PC-3 (cell line): Measurements from ENCODE around the gene VCAN. TPM values are rescaled to one million over a fixed set of nuclear protein-coding genes. Genes with fewer than 3 reads are reported as not detected.

Experiments
- ATAC-seq: fragments of 200-7000 bp; cut with Tn5 transposase; 2 replicates; pipeline ENCODE4 v1.9.1; 2020; ENCODE audit warnings: mild to moderate bottlenecking, moderate library complexity
- BruUV-seq: library from RNA; stranded (reverse); fragments of 400-500 nt; replicated peaks from 2 replicates; lab custom pipeline; 2021; lab: Mats Ljungman, UMichigan
- CTCF ChIA-PET: fragments of 300-600 bp; sonication (Branson Sonifier 250); formaldehyde crosslinking; loops from one replicate; lab custom pipeline; 2022; ENCODE audit warnings: antibody characterized with exemption; lab: Charles Lee
- POLR2A ChIA-PET: fragments of 300-600 bp; sonication (Branson Sonifier 250); formaldehyde crosslinking; loops from one replicate; lab custom pipeline; 2022; ENCODE audit warnings: antibody characterized with exemption; ENCODE audit not compliant: unreplicated experiment; lab: Charles Lee
- DNase-seq: peaks from one replicate; pipeline ENCODE4 v3.0.0-alpha.2; 2015
- H2AFZ ChIP-seq: fragments of 300-600 bp; sonication (generic); 2 replicates; pipeline ENCODE4 v1.6.0; 2016; ENCODE audit warnings: antibody characterized with exemption, low read length
- H3F3A ChIP-seq: fragments of 300-600 bp; sonication (generic); one replicate; pipeline ENCODE4 v1.6.0; 2017; ENCODE audit warnings: antibody characterized with exemption, low read length, control low read depth, mild to moderate bottlenecking; ENCODE audit not compliant: unreplicated experiment
- H3K27ac ChIP-seq: fragments of 300-600 bp; sonication (generic); 2 replicates; pipeline ENCODE4 v1.5.1; 2016; ENCODE audit warnings: mild to moderate bottlenecking, low read length
- H3K27me3 ChIP-seq: fragments of 300-600 bp; sonication (generic); 2 replicates; pipeline ENCODE4 v1.6.1; 2016; ENCODE audit warnings: low read length, mixed read lengths
- H3K36me3 ChIP-seq: fragments of 300-600 bp; sonication (generic); 2 replicates; pipeline ENCODE4 v1.6.1; 2016; ENCODE audit warnings: low read depth, mixed run types, low read length, mixed read lengths
- H3K4me1 ChIP-seq: fragments of 300-600 bp; sonication (generic); 2 replicates; pipeline ENCODE4 v1.5.1; 2016; ENCODE audit warnings: low read length; ENCODE audit not compliant: insufficient read depth
- H3K4me2 ChIP-seq: fragments of 300-600 bp; sonication (generic); 2 replicates; pipeline ENCODE4 v1.6.0; 2016; ENCODE audit warnings: low read length
- H3K4me3 ChIP-seq: fragments of 300-600 bp; sonication (generic); 2 replicates; pipeline ENCODE4 v1.5.1; 2016; ENCODE audit warnings: mild to moderate bottlenecking, low read length, mixed read lengths
- H3K79me2 ChIP-seq: fragments of 300-600 bp; sonication (generic); 2 replicates; pipeline ENCODE4 v1.6.1; 2017; ENCODE audit warnings: low read length, mixed read lengths
- H3K9ac ChIP-seq: fragments of 300-600 bp; sonication (generic); 2 replicates; pipeline ENCODE4 v1.6.0; 2016; ENCODE audit warnings: mild to moderate bottlenecking, low read length
- H3K9me2 ChIP-seq: fragments of 300-600 bp; sonication (generic); replicated peaks from 2 replicates; pipeline ENCODE4 v1.6.1; 2016; ENCODE audit warnings: mixed run types, low read length, mixed read lengths
- H3K9me3 ChIP-seq: fragments of 300-600 bp; sonication (generic); 2 replicates; pipeline ENCODE4 v1.6.1; 2016; ENCODE audit warnings: low read length, mixed read lengths
- H4K20me1 ChIP-seq: fragments of 300-600 bp; sonication (generic); 2 replicates; pipeline ENCODE4 v1.6.1; 2016; ENCODE audit warnings: low read length, mixed read lengths
- CTCF ChIP-seq: fragments of 300-600 bp; sonication (generic); conservative IDR thresholded peaks from 2 replicates; pipeline ENCODE4 v1.5.1; 2017; ENCODE audit warnings: antibody characterized with exemption, low read depth, mild to moderate bottlenecking, low read length
- EZH2 ChIP-seq: fragments of 300-600 bp; sonication (generic); IDR thresholded peaks from one replicate; pipeline ENCODE4 v1.6.1; 2017; ENCODE audit warnings: antibody characterized with exemption, mild to moderate bottlenecking, low read length; ENCODE audit not compliant: unreplicated experiment
- EZH2phosphoT487 ChIP-seq: fragments of 300-600 bp; sonication (generic); IDR thresholded peaks from 2 replicates; pipeline ENCODE4 v1.6.1; 2018; ENCODE audit warnings: mild to moderate bottlenecking, antibody characterized with exemption, low read length, borderline replicate concordance
- intact Hi-C: fragments of 100-400 bp; cut with micrococcal nuclease; formaldehyde crosslinking; loops from 2 replicates; pipeline ENCODE4 v1.9.0; 2023
- total RNA-seq: library from RNA; depleted of rRNA; stranded (reverse); fragments of >200 nt; gene quantifications from 2 replicates; pipeline ENCODE4 v1.2.3, GENCODE V29; 2014

The VCAN gene
- total RNA-seq, 1 experiment from 2014 or later, result 6.2 TPM

- ATAC-seq (no peak), DNase-seq (no peak)
- Histone ChIP-seq H3K4me2 (no peak overlapping the region), H3K27me3 (no peaks in the 10 kb centered on the region), H2AFZ (no peak overlapping the region), H3F3A (no peaks in the 10 kb centered on the region), H3K4me3 (no peak overlapping the region), H3K4me1 (peaks cover 18% of the 10 kb centered on the region), H3K9me3 (no peaks in the 10 kb centered on the region), H3K9ac (no peak overlapping the region), H3K36me3 (no peaks in the 10 kb centered on the region), H3K27ac (no peak overlapping the region), H3K79me2 (no peaks in the 10 kb centered on the region), H3K9me2 (no peaks in the 10 kb centered on the region), H4K20me1 (no peaks in the 10 kb centered on the region)
- ChIA-PET CTCF (no interaction called here), POLR2A (no interaction called here)
- no peak for TF ChIP-seq CTCF
- TF ChIP-seq EZH2, result no peak
- TF ChIP-seq EZH2phosphoT487, result no peak
- intact Hi-C loops, result no loop called here
- no TSS peak for BruUV-seq
Observed at GRCh38 chr5:83493644-83494043, 22.1 kb downstream of the VCAN start.

- Histone ChIP-seq H3K27me3 (no peaks in the 10 kb centered on the region), H3K27ac (no peak overlapping the region), H3K4me3 (no peak overlapping the region), H3K9me2 (no peaks in the 10 kb centered on the region), H2AFZ (peak overlapping the region; percentile 28; the same call in 1 of the 2 replicates), H4K20me1 (no peaks in the 10 kb centered on the region), H3F3A (no peaks in the 10 kb centered on the region), H3K79me2 (no peaks in the 10 kb centered on the region), H3K4me1 (peaks cover 18% of the 10 kb centered on the region), H3K36me3 (no peaks in the 10 kb centered on the region), H3K9me3 (no peaks in the 10 kb centered on the region), H3K9ac (no peak overlapping the region), H3K4me2 (no peak overlapping the region)
- POLR2A ChIA-PET, result no interaction called here
- DNase-seq (peak; percentile 31), ATAC-seq (peak; percentile 49; the same call in 1 of the 2 replicates)
- CTCF ChIA-PET, result no interaction called here
- intact Hi-C loops, result no loop called here
- no TSS peak for BruUV-seq
- TF ChIP-seq EZH2phosphoT487 (no peak), CTCF (no peak), EZH2 (no peak)
Observed at GRCh38 chr5:83494087-83494620, 22.6 kb downstream of the VCAN start.

- TF ChIP-seq EZH2phosphoT487 (no peak), EZH2 (no peak), CTCF (no peak)
- Histone ChIP-seq H3K27ac (no peak overlapping the region), H4K20me1 (no peaks in the 10 kb centered on the region), H3K4me1 (peaks cover 18% of the 10 kb centered on the region), H3K4me2 (no peak overlapping the region), H3K9ac (no peak overlapping the region), H3K79me2 (no peaks in the 10 kb centered on the region), H2AFZ (peak overlapping the region; percentile 28; the same call in 1 of the 2 replicates), H3K36me3 (no peaks in the 10 kb centered on the region), H3K27me3 (no peaks in the 10 kb centered on the region), H3K4me3 (no peak overlapping the region), H3K9me2 (no peaks in the 10 kb centered on the region), H3K9me3 (no peaks in the 10 kb centered on the region), H3F3A (no peaks in the 10 kb centered on the region)
- BruUV-seq, result no TSS peak
- intact Hi-C loops, result no loop called here
- CTCF ChIA-PET, result no interaction called here
- ATAC-seq (no peak), DNase-seq (no peak)
- POLR2A ChIA-PET, result no interaction called here
Observed at GRCh38 chr5:83494666-83495065, 23.1 kb downstream of the VCAN start.
